Lower leg skin (tissue), 4 donors: Measurements from ENCODE around the gene MICAL2. TPM values are rescaled to one million over a fixed set of nuclear protein-coding genes. Genes with fewer than 3 reads are reported as not detected.
A peak's percentile ranks its signal among the peaks of the same experiment; 100 is the strongest.

Source experiments
- DNase-seq, 2 donors: peaks; one replicate each; pipeline ENCODE4 v3.0.0-alpha.2; 2019; ENCODE audit warnings: low spot score in 2 of 2
- H3K4me3 ChIP-seq: fragments of 200-600 bp; sonication (generic); 2 replicates; pipeline ENCODE4 v1.5.1; 2017; ENCODE audit warnings: mild to moderate bottlenecking, low read depth; ENCODE audit not compliant: poor library complexity, severe bottlenecking
- CTCF ChIP-seq, 3 donors: fragments of 450-650 bp; IDR thresholded peaks; one replicate each; pipeline ENCODE4 v1.5.1; 2016; ENCODE audit warnings: antibody characterized with exemption in 3 of 3, mild to moderate bottlenecking in 3 of 3, moderate library complexity in 2 of 3
- POLR2A ChIP-seq, 2 donors: fragments of 450-650 bp; IDR thresholded peaks; one replicate each; pipeline ENCODE4 v1.6.1; 2016 to 2017; ENCODE audit warnings: antibody characterized with exemption in 2 of 2, mild to moderate bottlenecking in 1 of 2, moderate library complexity in 1 of 2
- WGBS, 2 donors: methylation state at CpG; one replicate each; pipeline ENCODE4 v1.1.5; 2018; 5-methylcytosine and 5-hydroxymethylcytosine counted together
- intact Hi-C: fragments of 100-400 bp; cut with DNase I; formaldehyde crosslinking; loops from one replicate; pipeline ENCODE4 v1.15.0; 2023; ENCODE audit warnings: low total_unique reads
- total RNA-seq, 4 donors: library from RNA; depleted of rRNA; stranded (reverse); fragments of >200 nt; gene quantifications; one replicate each; pipeline ENCODE4 v1.1.0, GENCODE V29; 2016

Gene MICAL2
- total RNA-seq, 4 donors from 2014 or later = 117 to 238 (median 145) TPM

GRCh38 chr11:12064954-12065280 is 45.5 kb upstream of the MICAL2 start:
- TF ChIP-seq CTCF (IDR thresholded peaks at IDR 0.05) (no peak), POLR2A (IDR thresholded peaks at IDR 0.05) (no peak)
- WGBS, 2 donors = 75 to 81% methylated on average over 3 of the region's 3 CpGs
- no peak overlapping the region for H3K4me3 ChIP-seq
- intact Hi-C loops = no loop called here
- no peak for DNase-seq

GRCh38 chr11:12066056-12066798 is 44.2 kb upstream of the MICAL2 start:
- peak; percentile 67 to 84 for DNase-seq
- no peak overlapping the region for H3K4me3 ChIP-seq
- TF ChIP-seq POLR2A (IDR thresholded peaks at IDR 0.05) (no peak), CTCF (IDR thresholded peaks at IDR 0.05) (no peak)
- 38 to 51% methylated on average over 7 of the region's 7 CpGs for WGBS, 2 donors
- intact Hi-C loops = no loop called here

GRCh38 chr11:12066799-12067508 is 43.4 kb upstream of the MICAL2 start:
- TF ChIP-seq POLR2A (IDR thresholded peaks at IDR 0.05) (no peak), CTCF (IDR thresholded peaks at IDR 0.05) (no peak)

GRCh38 chr11:12067796-12068357 is 42.5 kb upstream of the MICAL2 start:
- TF ChIP-seq CTCF (IDR thresholded peaks at IDR 0.05) (no peak), POLR2A (IDR thresholded peaks at IDR 0.05) (no peak)
- WGBS, 2 donors = 84 to 86% methylated on average over 5 of the region's 5 CpGs
- no peak overlapping the region for H3K4me3 ChIP-seq
- peak in 1 of 2 donors; percentile 42 for DNase-seq
- intact Hi-C loops = no loop called here

More at GRCh38 chr11:12066799-12067508, 43.4 kb upstream of the MICAL2 start:
- H3K4me3 ChIP-seq = no peak overlapping the region
- DNase-seq = peak; percentile 68 to 86
- 30 to 35% methylated on average over 8 of the region's 8 CpGs for WGBS, 2 donors
- intact Hi-C loops = no loop called here

GRCh38 chr11:12069066-12069676 is 41.2 kb upstream of the MICAL2 start:
- intact Hi-C loops = no loop called here
- no peak overlapping the region for H3K4me3 ChIP-seq
- TF ChIP-seq POLR2A (IDR thresholded peaks at IDR 0.05) = no peak
- no peak for TF ChIP-seq CTCF (IDR thresholded peaks at IDR 0.05)
- peak in 1 of 2 donors; percentile 76 for DNase-seq
- 86 to 90% methylated on average over 12 of the region's 12 CpGs for WGBS, 2 donors
